ENCODE results near the gene GOLGA3. TPM values are rescaled to one million over a fixed set of nuclear protein-coding genes. Genes with fewer than 3 reads are reported as not detected.
"Not testable (repeated sequence)": the region's sequence is repeated elsewhere in the genome, so short reads cannot be mapped to it uniquely, and the experiment has no call there.

The GOLGA3 gene
- total RNA-seq, 2 experiments from 2014 or later = 52.2 to 55.6 TPM

- TF ChIP-seq, protein P1, sequence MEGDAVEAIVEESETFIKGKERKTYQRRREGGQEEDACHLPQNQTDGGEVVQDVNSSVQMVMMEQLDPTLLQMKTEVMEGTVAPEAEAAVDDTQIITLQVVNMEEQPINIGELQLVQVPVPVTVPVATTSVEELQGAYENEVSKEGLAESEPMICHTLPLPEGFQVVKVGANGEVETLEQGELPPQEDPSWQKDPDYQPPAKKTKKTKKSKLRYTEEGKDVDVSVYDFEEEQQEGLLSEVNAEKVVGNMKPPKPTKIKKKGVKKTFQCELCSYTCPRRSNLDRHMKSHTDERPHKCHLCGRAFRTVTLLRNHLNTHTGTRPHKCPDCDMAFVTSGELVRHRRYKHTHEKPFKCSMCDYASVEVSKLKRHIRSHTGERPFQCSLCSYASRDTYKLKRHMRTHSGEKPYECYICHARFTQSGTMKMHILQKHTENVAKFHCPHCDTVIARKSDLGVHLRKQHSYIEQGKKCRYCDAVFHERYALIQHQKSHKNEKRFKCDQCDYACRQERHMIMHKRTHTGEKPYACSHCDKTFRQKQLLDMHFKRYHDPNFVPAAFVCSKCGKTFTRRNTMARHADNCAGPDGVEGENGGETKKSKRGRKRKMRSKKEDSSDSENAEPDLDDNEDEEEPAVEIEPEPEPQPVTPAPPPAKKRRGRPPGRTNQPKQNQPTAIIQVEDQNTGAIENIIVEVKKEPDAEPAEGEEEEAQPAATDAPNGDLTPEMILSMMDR (IDR thresholded peaks at IDR 0.05) = no peak
- Mint-ChIP-seq H3K27me3 (no peaks in the 10 kb centered on the region), H3K4me3 (no peak overlapping the region), H3K36me3 (ENCODE audit: low read depth) (peaks cover 35% of the 10 kb centered on the region), H3K27ac (no peak overlapping the region), H3K9me3 (no peaks in the 10 kb centered on the region), H3K4me1 (ENCODE audit: low read depth) (peaks cover 4% of the 10 kb centered on the region)
- ChIA-PET POLR2A (interaction anchor here (0.6 kb wide), 1 partner anchor 20 kb away, joined by 3 read pairs; no protein-coding TSS in a partner anchor), CTCF (interaction anchor here (1.2 kb wide), 1 partner anchor 90 kb away, joined by 3 read pairs; no protein-coding TSS in a partner anchor)
- DNase-seq = no peak
- intact Hi-C loops (cut with micrococcal nuclease) = no loop called here
- ATAC-seq = no peak
Observed at GRCh38 chr12:132858718-132859266, 30.1 kb upstream of the GOLGA3 start.

DNA sequence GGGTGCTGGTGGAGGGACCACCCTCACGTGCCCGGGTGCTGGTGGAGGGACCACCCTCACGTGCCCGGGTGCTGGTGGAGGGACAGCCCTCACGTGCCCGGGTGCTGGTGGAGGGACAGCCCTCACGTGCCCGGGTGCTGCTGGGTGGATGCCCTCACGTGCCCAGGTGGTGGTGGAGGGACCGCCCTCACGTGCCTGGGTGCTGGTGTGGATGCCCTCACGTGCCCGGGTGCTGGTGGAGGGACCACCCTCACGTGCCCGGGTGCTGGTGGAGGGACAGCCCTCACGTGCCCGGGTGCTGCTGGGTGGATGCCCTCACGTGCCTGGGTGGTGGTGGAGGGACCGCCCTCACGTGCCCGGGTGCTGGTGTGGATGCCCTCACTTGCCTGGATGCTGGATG is 28.4 kb upstream of the GOLGA3 start:
- H3K27me3 Mint-ChIP-seq; POLR2A ChIA-PET; CTCF ChIA-PET; H3K4me1 Mint-ChIP-seq (ENCODE audit: low read depth); intact Hi-C loops (cut with micrococcal nuclease); ATAC-seq; H3K4me3 Mint-ChIP-seq; DNase-seq; H3K9me3 Mint-ChIP-seq; H3K27ac Mint-ChIP-seq: not testable (repeated sequence)
- H3K36me3 Mint-ChIP-seq (ENCODE audit: low read depth) = peaks cover 36% of the 10 kb centered on the region

DNA sequence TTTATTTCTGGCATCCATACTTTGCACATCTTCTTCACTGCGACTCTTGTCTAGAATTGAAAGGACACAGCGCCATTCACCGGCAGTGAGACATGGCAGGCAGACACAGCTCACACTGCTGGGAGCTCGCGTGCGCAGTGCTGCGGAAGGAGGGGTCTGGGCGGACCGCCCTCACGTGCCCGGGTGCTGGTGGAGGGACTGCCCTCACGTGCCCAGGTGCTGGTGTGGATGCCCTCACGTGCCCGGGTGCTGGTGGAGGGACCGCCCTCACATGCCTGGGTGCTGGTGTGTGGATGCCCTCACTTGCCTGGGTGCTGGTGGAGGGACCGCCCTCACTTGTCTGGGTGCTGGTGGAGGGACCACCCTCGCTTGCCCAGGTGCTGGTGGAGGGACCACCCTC is 27.9 kb upstream of the GOLGA3 start:
- H3K36me3 Mint-ChIP-seq (ENCODE audit: low read depth) = peaks cover 37% of the 10 kb centered on the region
- ATAC-seq (no peak), DNase-seq (no peak)
- H3K27ac Mint-ChIP-seq = no peak overlapping the region
- POLR2A ChIA-PET = interaction anchor here (0.6 kb wide), 1 partner anchor 26 kb away, joined by 3 read pairs; no protein-coding TSS in a partner anchor
- CTCF ChIA-PET = no interaction called here
- no peaks in the 10 kb centered on the region for H3K27me3 Mint-ChIP-seq
- intact Hi-C loops (cut with micrococcal nuclease) = no loop called here
- TF ChIP-seq, protein P1 (IDR thresholded peaks at IDR 0.05) = no peak
- H3K4me1 Mint-ChIP-seq (ENCODE audit: low read depth) = peaks cover 4% of the 10 kb centered on the region
- no peaks in the 10 kb centered on the region for H3K9me3 Mint-ChIP-seq
- H3K4me3 Mint-ChIP-seq = no peak overlapping the region

- H3K9me3 Mint-ChIP-seq; H3K4me3 Mint-ChIP-seq; DNase-seq; H3K27me3 Mint-ChIP-seq; H3K4me1 Mint-ChIP-seq (ENCODE audit: low read depth); ATAC-seq; POLR2A ChIA-PET; intact Hi-C loops (cut with micrococcal nuclease); H3K27ac Mint-ChIP-seq: not testable (repeated sequence)
- CTCF ChIA-PET = interaction anchor here (1.0 kb wide), 1 partner anchor 9 kb away, joined by 3 read pairs; no protein-coding TSS in a partner anchor
- peaks cover 44% of the 10 kb centered on the region for H3K36me3 Mint-ChIP-seq (ENCODE audit: low read depth)
Observed at GRCh38 chr12:132855211-132855610, 26.5 kb upstream of the GOLGA3 start.

GRCh38 chr12:132853285-132854092 is 24.8 kb upstream of the GOLGA3 start:
- H3K27ac Mint-ChIP-seq = no peak overlapping the region
- peaks cover 4% of the 10 kb centered on the region for H3K4me1 Mint-ChIP-seq (ENCODE audit: low read depth)
- POLR2A ChIA-PET = interaction anchor here (0.6 to 1.1 kb wide), 2 partner anchors 8 to 20 kb away, joined by 3 read pairs; no protein-coding TSS in a partner anchor
- H3K9me3 Mint-ChIP-seq = no peaks in the 10 kb centered on the region
- H3K27me3 Mint-ChIP-seq = no peaks in the 10 kb centered on the region
- no peak for ATAC-seq
- TF ChIP-seq, protein P1 (IDR thresholded peaks at IDR 0.05) = no peak
- no peak for DNase-seq
- intact Hi-C loops (cut with micrococcal nuclease) = no loop called here
- CTCF ChIA-PET = no interaction called here
- no peak overlapping the region for H3K4me3 Mint-ChIP-seq
- peaks cover 38% of the 10 kb centered on the region for H3K36me3 Mint-ChIP-seq (ENCODE audit: low read depth)

DNA sequence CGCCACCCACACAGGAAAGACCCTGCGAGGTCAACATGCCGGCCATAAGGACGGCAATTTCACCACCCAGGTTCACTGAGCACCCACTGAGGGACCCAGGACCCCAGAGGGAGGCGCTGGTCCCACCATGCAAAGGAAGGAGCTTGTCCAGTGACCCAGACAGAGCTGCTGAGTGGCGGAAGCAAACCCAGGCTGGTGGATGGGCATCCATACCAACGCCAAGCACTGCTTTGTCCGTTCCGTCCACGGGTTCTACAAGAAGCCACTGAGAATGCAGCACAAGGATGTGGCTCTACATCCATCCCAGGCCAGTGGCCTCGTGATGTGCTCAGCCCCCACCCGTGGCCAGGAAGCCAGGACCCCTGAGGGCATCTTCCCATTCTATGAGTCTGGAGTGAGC is 23.8 kb upstream of the GOLGA3 start:
- ATAC-seq = no peak
- peaks cover 14% of the 10 kb centered on the region for H3K4me1 Mint-ChIP-seq (ENCODE audit: low read depth)
- ChIA-PET CTCF (interaction anchor here (1.0 to 1.3 kb wide), 2 partner anchors 52 to 84 kb away, joined by 3 to 4 read pairs; no protein-coding TSS in a partner anchor), POLR2A (interaction anchor here (1.1 kb wide), 1 partner anchor 19 kb away, joined by 3 read pairs; no protein-coding TSS in a partner anchor)
- peaks cover 40% of the 10 kb centered on the region for H3K36me3 Mint-ChIP-seq (ENCODE audit: low read depth)
- H3K4me3 Mint-ChIP-seq = no peak overlapping the region
- H3K27me3 Mint-ChIP-seq = no peaks in the 10 kb centered on the region
- intact Hi-C loops (cut with micrococcal nuclease) = no loop called here
- DNase-seq = no peak
- H3K9me3 Mint-ChIP-seq = no peaks in the 10 kb centered on the region
- TF ChIP-seq, protein P1 (IDR thresholded peaks at IDR 0.05) = no peak
- no peak overlapping the region for H3K27ac Mint-ChIP-seq

Data from activated CD8-positive, alpha-beta T cell treated with anti-CD3 and anti-CD28 coated beads for 36 hours (primary cell).